ENCODE measurements around the gene PLCD1. TPM values are rescaled to one million over a fixed set of nuclear protein-coding genes. Genes with fewer than 3 reads are reported as not detected.

Gene PLCD1
- total and polyA plus RNA-seq, 2 of the 13 experiments (the other 11 are each of a cell fraction or from before 2014, with no cell fraction given): 10.1 to 12.4 TPM

- Histone ChIP-seq H3K9ac (ENCODE audit: insufficient read depth, low read depth, low read length) (no peak overlapping the region), H3K4me3 (replicated peaks in 1 of 3; ENCODE audit: insufficient read depth in 1 of 3, low read depth in 2 of 3, low read length in 3 of 3) (no peak overlapping the region), H3K36me3 (replicated peaks in 1 of 2; ENCODE audit: control insufficient read depth in 1 of 2, insufficient read depth in 2 of 2, low read length in 2 of 2) (peaks cover 2 to 6% of the 10 kb centered on the region in 2 experiments; a peak in 1 of 5 replicates), H2AFZ (ENCODE audit: low read length) (no peak overlapping the region), H3K27me3 (ENCODE audit: control insufficient read depth in 1 of 2, insufficient read depth in 2 of 2, low read length in 2 of 2) (peaks cover 1 to 13% of the 10 kb centered on the region in 2 experiments; a peak in 4 of 5 replicates), H3K9me3 (ENCODE audit: low read length) (no peaks in the 10 kb centered on the region), H3K4me2 (ENCODE audit: low read depth, low read length) (no peak overlapping the region; the same call in 1 of the 2 replicates), H4K20me1 (ENCODE audit: insufficient read depth, low read length) (no peaks in the 10 kb centered on the region), H3K79me2 (ENCODE audit: insufficient read depth, low read length) (no peaks in the 10 kb centered on the region), H3K27ac (ENCODE audit: extremely low read length, insufficient read depth, low read length) (no peak overlapping the region), H3K4me1 (ENCODE audit: insufficient read depth, low read length) (peaks cover 86% of the 10 kb centered on the region)
- no TSS peak for BruUV-seq (replicated peaks)
- WGBS (ENCODE audit: low lambda C conversion rate): 56% methylated on average over 15 of the region's 15 CpGs
- ATAC-seq (no peak), DNase-seq (ENCODE audit: low spot score) (no peak), FAIRE-seq (no peak)
- TF ChIP-seq, protein P1, sequence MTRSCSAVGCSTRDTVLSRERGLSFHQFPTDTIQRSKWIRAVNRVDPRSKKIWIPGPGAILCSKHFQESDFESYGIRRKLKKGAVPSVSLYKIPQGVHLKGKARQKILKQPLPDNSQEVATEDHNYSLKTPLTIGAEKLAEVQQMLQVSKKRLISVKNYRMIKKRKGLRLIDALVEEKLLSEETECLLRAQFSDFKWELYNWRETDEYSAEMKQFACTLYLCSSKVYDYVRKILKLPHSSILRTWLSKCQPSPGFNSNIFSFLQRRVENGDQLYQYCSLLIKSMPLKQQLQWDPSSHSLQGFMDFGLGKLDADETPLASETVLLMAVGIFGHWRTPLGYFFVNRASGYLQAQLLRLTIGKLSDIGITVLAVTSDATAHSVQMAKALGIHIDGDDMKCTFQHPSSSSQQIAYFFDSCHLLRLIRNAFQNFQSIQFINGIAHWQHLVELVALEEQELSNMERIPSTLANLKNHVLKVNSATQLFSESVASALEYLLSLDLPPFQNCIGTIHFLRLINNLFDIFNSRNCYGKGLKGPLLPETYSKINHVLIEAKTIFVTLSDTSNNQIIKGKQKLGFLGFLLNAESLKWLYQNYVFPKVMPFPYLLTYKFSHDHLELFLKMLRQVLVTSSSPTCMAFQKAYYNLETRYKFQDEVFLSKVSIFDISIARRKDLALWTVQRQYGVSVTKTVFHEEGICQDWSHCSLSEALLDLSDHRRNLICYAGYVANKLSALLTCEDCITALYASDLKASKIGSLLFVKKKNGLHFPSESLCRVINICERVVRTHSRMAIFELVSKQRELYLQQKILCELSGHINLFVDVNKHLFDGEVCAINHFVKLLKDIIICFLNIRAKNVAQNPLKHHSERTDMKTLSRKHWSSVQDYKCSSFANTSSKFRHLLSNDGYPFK (CRISPR knock-in tag; IDR thresholded peaks at IDR 0.05; ENCODE audit: borderline replicate concordance): peak; percentile 40; the same call in 1 of the 2 replicates
- peak; percentile 20 for TF ChIP-seq AGO2 (optimal IDR thresholded peaks at IDR 0.05; ENCODE audit: low read depth, low read length)
- TF ChIP-seq ESRRA (CRISPR knock-in tag; IDR thresholded peaks at IDR 0.05; ENCODE audit: low read depth): no peak
- no peak for TF ChIP-seq KMT2B (CRISPR knock-in tag; IDR thresholded peaks at IDR 0.05)
- TF ChIP-seq, protein P2, sequence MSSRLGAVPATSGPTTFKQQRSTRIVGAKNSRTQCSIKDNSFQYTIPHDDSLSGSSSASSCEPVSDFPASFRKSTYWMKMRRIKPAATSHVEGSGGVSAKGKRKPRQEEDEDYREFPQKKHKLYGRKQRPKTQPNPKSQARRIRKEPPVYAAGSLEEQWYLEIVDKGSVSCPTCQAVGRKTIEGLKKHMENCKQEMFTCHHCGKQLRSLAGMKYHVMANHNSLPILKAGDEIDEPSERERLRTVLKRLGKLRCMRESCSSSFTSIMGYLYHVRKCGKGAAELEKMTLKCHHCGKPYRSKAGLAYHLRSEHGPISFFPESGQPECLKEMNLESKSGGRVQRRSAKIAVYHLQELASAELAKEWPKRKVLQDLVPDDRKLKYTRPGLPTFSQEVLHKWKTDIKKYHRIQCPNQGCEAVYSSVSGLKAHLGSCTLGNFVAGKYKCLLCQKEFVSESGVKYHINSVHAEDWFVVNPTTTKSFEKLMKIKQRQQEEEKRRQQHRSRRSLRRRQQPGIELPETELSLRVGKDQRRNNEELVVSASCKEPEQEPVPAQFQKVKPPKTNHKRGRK (CRISPR knock-in tag; IDR thresholded peaks at IDR 0.05): no peak
- TF ChIP-seq GATAD1 (CRISPR knock-in tag; IDR thresholded peaks at IDR 0.05): no peak
- ChIA-PET CTCF (ENCODE audit: low intra/inter-chr PET ratio, low total read pairs) (no interaction called here), POLR2A (no interaction called here)
- in situ Hi-C loops (cut with HindIII; ENCODE audit: extremely low pct_ligation_motif_present, low pct_unique_long_range_greater_than_20kb): no loop called here
- intact Hi-C loops (cut with micrococcal nuclease; ENCODE audit: unreplicated experiment): no loop called here
Measured at GRCh38 chr3:37988931-37989525, 40.4 kb downstream of the PLCD1 start.

All from HepG2 (cell line).